Posterior cingulate gyrus (tissue), 11 donors: ENCODE measurements around the gene LCN1.
"Not testable (repeated sequence)": the region's sequence is repeated elsewhere in the genome, so short reads cannot be mapped to it uniquely, and the experiment has no call there.

ENCODE experiments used
- DNase-seq, 10 donors: peaks; one replicate each; pipeline versions ENCODE4 v3.0.0 to v3.0.0-alpha.2; 2020 to 2021; ENCODE audit warnings: mixed read lengths in 3 of 10
- intact Hi-C: fragments of 100-400 bp; cut with DNase I; formaldehyde crosslinking; loops from one replicate; pipeline ENCODE4 v1.15.1; 2023

The LCN1 gene

DNA sequence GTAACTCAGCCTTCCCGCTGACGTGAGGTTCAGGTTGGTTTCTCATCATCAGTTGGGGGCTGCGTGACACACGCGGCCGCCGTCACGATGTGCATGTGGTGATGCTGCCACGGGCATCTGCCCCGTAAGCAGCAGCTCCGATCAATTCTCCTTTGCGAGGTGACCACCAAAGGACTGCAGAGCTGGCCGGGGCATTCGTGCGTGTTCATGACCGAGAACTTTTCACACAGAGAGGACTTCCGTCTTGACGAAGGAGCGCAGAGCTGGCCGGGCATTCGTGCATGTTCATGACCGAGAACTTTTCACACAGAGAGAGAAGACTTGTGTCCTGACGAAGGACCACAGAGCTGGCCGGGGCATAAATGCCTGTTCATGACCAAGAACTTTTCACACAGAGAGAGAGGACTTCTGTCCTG, 3.8 kb upstream of the LCN1 start:
- peak in 2 of 10 donors; percentile 60 to 78 for DNase-seq

DNA sequence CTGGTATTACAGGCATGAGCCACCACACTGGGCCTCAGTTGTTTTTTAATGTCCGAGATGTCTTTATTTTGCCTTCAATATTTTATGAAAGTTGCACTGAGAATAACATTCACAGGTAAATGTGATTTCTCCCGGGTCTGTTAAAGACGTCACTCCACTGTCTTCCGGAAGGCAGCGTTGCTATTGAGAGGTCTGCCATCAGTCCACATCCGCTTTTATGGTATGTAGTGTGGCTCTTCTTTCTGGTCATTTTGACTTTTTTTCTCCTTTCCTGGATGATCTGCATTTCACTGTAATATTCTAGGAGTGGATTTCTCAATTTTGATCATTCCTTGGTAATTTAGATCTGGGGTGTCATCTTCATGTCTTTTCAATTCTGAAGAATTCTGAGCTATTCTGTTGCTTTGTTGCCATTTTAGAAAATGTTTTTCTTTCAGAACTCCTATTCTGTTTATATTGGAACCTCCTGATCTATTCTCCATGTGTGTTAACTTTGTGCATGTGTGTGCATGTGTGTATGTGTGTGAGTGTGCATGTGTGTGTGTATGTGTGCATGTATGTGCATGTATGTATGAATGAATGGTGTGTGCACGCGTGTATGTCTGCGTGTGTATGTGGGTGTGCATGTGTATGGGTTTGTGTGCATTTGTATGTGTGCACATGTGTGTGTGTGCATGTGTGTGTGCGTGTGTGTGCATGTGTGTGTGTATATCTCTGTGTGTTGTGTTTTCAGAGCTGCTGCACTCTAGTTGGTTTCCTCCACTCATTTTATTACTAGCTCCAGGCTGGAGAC, 1.9 kb upstream of the LCN1 start:
- DNase-seq: no peak
- intact Hi-C loops: no loop called here

More for the DNA sequence above, 3.8 kb upstream of the LCN1 start:
- intact Hi-C loops: no loop called here

DNA sequence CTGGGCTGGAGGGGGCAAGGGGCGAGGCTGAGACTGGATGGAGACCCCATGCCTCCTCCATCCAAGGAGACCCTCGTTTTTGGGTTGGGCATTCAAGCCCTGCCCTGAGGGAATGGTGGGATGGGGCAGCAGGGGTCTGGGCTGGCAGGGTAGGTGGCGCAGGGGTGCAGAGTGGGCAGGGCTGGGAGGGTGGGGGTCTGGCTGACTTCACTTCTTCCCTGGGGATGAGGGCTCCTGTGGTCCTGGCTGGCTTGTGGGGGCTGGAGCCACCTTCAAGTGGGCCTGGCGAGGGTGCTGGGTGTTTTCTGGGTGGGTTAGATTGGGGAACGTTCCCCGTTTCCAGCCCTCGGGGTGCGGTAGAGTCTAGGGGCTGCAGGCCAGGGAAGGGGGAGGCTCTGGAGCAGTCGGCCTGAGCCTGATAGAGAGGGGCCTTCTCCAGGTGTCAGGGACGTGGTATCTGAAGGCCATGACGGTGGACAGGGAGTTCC, 412 bp downstream of the LCN1 start:
- intact Hi-C loops: no loop called here
- peak in 1 of 10 donors; percentile 65 for DNase-seq

DNA sequence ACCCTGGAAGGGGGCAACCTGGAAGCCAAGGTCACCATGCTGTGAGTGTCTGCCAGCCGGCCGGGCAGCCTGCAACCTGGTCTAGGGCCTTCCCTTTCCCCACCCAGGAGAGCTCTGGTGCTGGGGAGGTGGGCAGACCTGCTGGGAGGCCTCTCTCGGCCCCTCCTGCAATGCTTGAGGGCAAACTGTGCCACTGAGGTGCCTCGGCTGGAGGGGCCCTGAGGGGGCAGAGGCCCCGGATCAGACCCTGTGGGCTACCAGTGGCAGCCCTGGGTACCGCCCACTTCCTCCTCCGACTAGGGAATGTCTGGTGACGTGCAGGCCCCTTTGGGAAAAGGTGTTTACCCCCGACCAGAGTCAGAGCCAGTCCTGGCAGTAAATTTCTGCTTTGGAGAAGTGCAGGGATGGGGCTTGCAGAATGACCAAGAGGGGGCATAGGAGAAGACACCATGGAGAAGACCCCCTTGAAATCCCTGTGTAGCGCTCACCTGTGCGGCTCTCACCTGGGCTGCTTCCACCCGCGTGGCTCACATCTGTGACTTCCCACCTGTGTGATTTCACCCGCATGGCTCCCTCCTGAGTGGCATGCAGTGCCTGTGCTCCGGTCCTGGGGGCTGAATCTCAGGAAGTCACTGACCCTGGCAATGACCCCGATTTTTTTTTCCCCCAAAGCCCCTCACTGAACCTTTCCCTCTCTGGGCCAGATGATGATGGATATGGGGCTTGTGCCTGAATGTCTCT, 1.1 kb downstream of the LCN1 start:
- DNase-seq: peak in 1 of 10 donors; percentile 60
- intact Hi-C loops: no loop called here

DNA sequence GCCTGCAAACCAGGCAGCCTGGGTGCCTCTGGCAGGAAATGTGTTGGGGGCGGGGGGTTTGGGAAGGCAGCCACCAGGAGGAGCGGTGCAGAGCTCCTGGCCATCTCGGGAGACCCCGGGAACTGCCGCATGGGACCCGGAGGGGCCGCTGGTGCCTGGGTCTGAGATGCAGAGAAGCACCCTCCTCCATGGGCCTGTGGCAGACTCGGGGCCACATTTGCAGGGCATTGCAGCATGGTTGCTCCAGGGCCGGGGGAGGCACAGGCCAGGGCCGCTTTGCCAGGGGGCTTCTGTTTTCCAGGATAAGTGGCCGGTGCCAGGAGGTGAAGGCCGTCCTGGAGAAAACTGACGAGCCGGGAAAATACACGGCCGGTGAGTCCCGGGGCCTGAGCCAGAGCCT, 1.7 kb downstream of the LCN1 start:
- DNase-seq: peak in 2 of 10 donors; percentile 72 to 80
- intact Hi-C loops: no loop called here

DNA sequence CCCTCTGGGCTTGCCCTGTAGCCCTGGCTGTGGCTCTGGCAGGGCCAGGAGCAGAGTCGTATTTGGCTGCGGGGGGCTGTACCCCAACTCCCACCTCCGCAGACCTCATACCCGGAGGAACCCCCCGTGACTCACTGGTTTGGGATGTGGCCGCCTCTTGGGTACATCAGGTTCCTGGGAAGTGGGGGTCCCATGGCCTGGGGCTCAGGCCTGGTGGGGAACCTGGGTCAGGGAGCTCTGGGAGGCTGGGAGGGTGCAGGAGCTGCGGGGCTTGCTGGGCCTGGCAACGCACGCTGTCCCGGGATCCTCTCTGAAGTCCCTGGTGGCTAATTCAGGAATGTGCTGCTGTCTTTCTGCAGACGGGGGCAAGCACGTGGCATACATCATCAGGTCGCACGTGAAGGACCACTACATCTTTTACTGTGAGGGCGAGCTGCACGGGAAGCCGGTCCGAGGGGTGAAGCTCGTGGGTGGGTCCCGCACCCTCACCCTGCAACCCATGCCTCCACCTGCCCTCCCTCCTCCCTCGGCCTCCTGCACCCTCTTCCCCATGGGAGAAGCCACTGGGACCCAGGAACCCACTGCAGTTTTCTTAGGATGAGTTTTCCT, 2.4 kb downstream of the LCN1 start:
- peak in 2 of 10 donors; percentile 64 to 67 for DNase-seq
- intact Hi-C loops: no loop called here

DNA sequence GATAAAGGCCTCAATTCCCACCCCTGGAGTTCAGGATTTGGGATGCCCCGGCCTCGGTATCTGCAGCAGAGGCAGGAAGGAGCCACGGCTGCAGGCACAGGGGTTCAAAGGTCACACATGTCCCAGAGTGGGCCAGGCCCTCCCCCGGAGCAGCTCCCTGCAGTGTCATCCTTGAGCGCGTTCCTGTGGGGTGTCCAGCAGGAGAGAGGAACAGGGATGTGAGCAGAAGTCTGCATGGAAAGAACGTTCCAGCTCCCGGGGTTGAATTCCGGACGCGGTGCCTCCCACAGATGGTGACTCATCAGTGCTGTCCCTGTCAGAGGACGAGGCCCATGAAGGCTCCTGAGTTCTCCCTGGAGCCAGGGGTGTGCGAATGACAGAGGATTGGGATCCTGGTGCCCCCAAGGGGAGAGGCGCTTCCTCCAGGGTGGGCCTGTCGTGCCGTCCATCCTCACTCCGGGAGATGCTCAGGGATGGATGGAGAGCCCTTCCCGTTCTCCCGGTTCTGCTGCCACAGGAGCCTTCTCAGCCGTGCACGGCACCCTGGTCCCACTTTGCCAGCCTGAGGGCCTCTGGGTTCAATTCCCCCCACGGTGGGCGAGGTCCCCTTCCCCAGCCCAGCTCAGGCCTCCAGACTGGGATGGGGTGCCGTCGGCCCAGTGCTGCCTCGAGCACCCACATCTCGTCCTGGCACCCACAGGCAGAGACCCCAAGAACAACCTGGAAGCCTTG, 3.1 kb downstream of the LCN1 start:
- intact Hi-C loops: no loop called here
- DNase-seq: peak in 2 of 10 donors; percentile 77 to 79

DNA sequence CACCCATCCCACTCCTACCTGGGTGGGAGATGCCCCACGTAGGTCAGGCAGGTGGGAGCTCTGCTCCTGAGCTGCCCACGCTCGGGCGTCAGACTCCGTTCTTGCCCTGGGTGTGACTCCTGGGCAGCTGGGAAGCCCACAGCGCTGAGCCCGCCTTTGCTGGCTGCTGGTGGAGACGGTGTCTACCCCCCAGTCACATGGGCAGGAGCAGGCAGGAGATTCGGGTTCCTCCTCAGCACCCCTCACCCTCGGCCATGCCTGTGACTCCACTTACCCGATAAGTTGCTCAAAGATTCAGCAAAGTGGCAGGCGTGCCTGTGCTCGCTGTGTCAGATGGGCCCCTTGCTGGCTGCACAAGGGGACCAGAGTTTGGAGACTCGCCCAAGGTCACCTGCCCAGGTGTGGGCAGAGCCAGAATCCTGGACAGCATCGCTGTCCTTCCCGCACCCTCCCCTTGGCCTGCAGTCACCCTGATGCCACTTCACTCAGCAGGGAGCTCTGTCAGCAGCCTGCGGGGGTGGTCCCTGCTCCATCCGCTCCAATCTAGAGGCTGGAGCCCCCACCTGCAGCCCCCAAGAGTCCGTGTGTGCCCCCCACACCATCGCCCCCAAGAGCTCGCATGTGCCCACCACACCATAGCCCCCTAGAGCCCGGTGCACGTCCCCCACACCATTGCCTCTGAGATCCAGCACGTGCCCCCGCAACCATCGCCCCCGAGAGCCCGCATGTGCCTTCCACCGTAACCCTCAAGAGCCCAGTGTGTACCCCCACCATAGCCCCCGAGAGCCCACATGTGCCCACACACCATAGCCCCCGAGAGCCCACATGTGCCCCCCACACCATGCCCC, 4.2 kb downstream of the LCN1 start:
- intact Hi-C loops: no loop called here

DNA sequence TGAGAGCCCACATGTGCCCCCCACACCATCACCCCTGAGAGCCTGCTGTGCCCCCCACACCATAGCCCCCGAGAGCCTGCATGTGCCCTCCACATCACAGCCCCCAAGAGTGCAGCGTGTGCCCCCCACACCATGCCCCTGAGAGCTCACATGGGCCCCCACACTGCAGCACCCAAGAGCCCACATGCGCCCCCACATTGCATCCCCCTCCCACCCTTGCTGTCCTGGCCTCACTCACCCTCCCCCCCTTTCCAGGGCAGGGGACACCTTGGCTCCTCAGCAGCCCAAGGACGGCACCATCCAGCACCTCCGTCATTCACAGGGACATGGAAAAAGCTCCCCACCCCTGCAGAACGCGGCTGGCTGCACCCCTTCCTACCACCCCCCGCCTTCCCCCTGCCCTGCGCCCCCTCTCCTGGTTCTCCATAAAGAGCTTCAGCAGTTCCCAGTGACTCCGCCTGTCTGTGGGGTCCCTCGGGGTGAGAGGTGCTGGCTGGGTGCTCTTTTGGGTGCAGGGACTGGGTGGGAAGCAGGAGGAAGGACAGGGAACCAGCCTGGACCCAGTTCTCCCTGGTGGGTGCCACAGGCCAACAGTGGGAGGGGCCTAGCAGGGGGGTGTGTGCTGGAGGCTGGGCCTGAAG, 5.0 kb downstream of the LCN1 start:
- peak in 2 of 10 donors; percentile 46 to 52 for DNase-seq
- intact Hi-C loops: no loop called here

More for the DNA sequence above, 4.2 kb downstream of the LCN1 start:
- peak in 2 of 10 donors; percentile 78 to 82 for DNase-seq

DNA sequence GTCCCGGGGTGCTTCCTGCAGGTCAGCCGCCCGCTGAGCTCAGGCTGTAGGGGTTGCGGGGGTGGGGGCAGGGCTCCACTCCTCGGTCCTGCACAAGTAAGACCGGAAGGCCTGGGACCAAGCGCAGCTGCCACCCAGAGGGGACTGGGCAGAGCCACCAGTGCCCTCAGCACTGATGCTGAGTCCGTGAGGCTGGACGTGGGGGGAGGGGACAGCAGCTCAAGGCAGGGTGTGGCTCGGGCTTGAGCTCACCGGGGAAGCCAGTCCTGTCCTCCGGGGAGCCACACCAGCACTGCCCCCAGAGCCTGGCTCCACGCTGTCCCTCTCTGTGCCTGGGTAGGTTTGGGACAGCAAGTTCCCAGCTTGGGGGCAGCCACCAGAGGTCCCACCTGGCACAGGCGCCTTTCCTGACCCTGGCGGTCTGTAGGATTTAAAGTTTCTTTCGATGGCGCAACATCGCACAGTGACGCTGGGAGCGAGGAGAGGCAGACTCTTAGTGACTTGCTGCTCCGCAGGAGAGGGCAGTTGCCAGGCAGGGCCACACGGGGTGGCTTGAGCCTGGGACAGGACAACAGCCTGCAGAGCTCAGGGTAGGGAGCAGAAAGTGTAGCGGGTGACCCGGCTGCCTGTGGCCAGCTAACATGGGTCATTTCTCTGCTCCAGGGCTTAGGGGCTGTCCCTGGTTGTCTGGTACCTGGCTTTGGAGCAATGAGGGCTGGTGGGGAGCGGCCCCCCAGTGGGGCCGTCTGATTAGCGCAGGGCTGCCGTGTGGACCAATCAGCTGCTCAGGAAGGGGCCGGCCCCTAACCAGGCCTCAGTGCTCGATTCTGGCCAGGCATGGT, 5.7 kb downstream of the LCN1 start:
- DNase-seq: peak in 2 of 10 donors; percentile 67 to 70
- intact Hi-C loops: no loop called here

DNA sequence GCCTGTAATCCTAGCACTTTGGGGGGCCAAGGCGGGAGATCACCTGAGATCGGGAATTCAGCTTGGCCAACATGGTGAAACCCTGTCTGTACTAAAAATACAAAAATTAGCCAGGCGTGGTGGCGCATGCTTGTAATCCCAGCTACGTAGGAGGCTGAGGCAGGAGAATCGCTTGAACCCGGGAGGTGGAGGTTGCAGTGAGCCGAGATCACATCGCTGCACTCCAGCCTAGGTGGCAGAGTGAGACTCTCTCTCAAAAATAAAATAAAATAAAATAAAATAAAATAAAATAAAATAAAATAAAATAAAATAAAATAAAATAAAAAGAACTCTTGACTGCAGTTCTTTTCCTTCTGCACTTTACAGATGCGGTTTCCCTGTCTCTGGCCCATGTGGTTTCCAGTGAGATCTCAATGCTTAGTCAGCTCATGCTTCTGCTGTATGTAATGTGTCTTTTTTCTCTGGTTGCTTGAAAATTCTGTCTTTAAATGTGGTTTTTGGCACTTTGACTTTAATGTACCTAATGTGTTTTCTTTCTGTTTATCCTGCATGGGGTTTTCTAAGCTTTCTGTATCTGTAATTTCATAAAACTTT, 7.7 kb downstream of the LCN1 start:
- DNase-seq: peak in 1 of 10 donors; percentile 61
- intact Hi-C loops: not testable (repeated sequence)

DNA sequence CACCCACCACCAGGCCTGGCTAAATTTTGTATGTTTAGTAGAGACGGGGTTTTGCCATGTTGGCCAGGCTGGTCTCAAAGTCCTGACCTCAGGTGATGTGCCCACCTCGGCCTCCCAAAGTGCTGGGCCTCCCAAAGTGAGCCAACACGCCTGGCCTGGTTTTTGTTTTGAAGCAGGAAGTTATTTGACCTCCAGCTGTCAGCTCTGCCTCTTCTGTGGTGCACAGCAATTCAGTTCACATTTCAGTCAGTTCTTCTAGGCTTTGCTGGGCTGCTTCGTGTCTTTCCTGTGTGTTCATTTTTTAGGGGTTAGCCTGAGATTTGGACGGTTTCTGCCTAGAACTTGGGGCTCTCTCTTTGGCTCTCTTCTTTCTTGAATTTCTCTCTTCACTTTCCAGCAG, 8.9 kb downstream of the LCN1 start:
- DNase-seq: peak in 1 of 10 donors; percentile 18
- intact Hi-C loops: no loop called here

DNA sequence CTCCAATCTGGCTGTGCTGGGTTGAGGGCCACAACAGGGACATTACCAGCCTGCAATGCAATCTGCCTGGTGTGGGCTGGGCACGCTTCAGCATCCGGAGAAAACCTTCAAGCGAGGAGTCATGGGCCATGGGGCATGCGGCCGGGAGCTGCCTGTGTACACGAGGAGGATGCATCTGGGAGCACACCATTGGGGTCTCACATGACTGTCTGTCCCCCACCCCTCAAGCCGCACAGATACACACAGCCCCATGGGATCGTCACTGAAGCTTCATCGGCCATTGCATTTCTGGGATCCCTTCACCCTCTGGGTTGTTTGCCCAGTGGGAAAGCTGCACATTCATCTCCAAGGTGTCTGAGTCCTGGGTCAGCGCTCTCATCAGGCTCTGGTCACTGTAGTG, 9.9 kb downstream of the LCN1 start:
- intact Hi-C loops: no loop called here
- peak in 1 of 10 donors; percentile 34 for DNase-seq

DNA sequence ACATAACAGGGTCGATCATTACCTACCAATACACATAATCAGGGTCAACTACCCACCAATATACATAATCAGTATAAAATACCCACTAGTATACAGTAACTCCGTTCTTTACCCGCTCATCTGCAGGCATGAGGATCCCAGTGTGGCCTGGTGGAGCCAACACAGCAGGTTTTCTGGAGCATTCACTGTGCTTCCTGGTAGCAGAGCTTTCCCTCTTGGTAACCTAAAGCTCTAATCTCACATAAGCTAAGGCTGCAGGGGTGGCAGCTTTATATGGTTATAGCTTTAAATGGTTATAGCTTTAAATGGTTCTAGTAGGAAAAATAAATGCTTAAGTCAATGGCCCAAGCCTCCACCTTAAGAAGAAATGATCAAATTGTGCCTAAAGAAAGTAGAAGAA, 11.9 kb downstream of the LCN1 start:
- no peak for DNase-seq
- intact Hi-C loops: no loop called here

DNA sequence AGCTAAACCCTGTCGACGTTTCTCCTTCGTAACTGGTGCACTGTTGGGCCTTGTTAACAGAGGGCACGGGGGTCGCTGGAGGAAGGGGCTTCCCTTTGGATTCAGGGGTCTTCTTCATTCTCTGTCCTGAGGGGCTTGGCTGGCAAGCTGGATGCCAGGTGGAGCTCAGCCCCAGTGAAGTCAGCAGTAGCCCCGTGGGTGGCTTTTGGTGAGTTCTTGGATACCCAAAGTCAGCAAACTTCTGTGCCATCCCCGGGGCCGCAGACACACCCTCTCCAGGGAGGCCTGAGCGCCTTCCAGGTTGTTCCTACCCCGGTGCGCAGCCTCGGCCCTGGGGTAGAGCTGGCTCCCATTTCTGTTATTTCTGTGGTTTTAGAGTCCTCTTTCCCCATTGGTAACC, 12.4 kb downstream of the LCN1 start:
- intact Hi-C loops: no loop called here
- DNase-seq: no peak

DNA sequence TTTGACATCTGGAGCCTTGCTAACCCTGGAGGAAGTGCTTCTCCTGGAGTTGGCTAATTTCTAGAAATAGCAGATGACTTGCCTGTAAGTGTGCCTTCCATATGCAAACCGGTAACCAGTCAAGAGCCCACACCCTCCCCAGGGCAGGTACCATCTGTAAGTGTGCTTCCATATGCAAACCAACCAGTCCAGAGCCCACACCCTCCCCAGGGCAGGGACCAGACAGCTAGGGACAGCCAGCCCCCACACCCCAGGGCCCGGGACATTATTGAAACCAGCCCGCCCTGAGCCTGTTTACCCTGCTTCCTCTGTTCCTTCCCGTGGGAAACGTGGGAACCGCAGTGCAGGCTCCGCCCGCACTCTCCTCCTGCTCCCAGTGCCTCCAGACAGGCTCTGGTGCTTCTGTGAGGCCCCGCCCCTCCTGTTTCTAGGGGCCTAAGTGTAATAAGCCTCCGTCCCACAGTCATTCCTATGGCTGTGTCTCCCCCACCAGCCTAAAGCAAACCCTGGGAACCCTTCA, 13.0 kb downstream of the LCN1 start:
- intact Hi-C loops, DNase-seq: not testable (repeated sequence)

DNA sequence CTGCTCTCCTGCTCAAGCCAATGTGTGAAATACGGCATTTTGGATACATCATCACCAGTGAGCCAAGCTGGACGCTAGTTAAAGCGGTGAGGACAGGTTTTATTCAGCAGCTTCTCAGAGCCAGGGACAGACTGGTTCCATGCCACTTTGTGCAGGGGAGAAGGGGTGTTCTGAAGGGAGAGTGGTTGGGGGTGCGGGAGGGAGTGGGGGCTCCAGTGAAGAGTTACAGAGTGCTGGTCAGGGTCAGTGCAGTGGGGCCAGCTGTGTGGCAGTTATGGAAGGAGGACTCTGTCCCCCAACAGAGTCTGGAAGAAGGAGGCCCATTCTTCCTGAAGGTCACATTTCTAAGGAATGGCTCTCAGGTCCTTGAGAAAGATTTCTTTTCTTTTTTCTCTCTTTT, 13.6 kb downstream of the LCN1 start:
- intact Hi-C loops: not testable (repeated sequence)
- peak in 1 of 10 donors; percentile 76 for DNase-seq
